HUDEP-2 (cell line): ENCODE data around the gene TPPP2.

ENCODE experiments used
- DNase-seq, 76 experiments: peaks; one replicate each; lab custom pipeline; 2025; ENCODE audit not compliant: unreplicated experiment in 76 of 76; lab: John Stamatoyannopoulos, UW

TPPP2 gene

DNA sequence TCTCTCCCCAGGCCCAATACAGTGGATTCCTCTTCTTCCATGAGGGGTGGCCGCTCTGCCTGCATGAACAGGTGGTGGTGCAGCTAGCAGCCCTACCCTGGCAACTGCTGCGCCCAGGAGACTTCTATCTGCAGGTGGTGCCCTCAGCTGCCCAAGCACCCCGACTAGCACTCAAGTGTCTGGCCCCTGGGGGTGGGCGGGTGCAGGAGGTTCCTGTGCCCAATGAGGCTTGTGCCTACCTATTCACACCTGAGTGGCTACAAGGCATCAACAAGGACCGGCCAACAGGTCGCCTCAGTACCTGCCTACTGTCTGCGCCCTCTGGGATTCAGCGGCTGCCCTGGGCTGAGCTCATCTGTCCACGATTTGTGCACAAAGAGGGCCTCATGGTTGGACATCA lies 43.9 kb downstream of the TPPP2 start:
- no peak for DNase-seq

DNA sequence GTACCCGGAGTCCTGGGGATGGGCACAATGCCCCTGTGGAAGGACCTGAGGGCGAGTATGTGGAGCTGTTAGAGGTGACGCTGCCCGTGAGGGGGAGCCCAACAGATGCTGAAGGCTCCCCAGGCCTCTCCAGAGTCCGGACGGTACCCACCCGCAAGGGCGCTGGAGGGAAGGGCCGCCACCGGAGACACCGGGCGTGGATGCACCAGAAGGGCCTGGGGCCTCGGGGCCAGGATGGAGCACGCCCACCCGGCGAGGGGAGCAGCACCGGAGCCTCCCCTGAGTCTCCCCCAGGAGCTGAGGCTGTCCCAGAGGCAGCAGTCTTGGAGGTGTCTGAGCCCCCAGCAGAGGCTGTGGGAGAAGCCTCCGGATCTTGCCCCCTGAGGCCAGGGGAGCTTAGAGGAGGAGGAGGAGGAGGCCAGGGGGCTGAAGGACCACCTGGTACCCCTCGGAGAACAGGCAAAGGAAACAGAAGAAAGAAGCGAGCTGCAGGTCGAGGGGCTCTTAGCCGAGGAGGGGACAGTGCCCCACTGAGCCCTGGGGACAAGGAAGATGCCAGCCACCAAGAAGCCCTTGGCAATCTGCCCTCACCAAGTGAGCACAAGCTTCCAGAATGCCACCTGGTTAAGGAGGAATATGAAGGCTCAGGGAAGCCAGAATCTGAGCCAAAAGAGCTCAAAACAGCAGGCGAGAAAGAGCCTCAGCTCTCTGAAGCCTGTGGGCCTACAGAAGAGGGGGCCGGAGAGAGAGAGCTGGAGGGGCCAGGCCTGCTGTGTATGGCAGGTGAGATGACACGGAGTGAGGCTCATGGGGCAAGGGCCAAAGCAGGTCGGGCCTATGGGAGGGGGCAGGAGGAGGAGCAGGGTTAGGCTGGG lies 44.6 kb downstream of the TPPP2 start:
- no peak for DNase-seq

DNA sequence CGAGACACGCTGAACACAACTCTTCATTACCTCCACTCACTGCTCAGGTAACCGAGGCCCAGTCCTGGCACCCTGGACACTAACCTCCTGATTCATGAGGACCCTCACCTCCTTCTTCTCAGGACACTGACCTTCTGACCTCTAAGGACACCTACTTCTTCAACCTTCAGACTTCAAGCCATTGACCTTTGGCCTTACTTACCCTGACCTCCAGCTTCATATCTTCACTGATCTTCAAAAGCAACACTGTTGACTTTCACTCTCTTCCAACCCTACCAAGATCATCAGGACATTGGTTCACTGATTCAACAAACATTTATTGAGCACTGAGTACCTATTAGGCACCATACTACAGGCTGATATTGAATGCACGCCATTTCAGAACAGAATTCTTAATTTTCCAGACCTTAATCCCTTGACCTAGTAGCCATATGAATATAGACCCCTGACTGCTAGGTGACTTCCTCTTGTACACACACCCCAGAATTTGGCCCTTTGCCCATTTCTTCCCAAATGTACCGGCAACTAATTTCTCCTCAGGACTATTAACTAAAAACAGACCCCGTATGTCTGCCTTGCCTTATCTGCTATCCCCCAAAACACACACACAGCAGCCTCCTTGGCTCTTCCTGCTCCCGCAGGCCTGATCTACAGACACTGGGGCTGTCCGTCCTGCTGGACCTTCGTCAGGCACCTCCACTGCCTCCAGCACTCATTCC lies 45.9 kb downstream of the TPPP2 start:
- no peak for DNase-seq

DNA sequence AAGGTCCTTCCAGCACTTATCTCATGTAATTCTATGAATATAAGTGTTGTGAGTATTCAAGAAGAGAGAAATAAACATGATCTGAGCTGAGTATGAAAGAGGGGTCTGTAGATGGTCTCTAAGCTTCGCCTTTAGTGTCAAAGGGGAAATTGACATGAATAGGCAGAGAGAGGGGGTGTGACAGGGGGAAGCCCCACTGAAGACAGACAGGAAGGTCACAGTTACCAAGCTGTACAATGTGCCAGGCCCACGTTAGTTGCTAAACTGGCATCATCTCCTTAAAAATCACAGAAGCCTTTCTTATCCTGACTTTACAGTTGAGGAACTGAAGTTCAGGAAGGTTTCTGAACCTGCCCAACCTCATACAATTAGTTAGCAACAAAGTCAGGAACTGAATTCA lies 47.7 kb downstream of the TPPP2 start:
- DNase-seq: no peak

DNA sequence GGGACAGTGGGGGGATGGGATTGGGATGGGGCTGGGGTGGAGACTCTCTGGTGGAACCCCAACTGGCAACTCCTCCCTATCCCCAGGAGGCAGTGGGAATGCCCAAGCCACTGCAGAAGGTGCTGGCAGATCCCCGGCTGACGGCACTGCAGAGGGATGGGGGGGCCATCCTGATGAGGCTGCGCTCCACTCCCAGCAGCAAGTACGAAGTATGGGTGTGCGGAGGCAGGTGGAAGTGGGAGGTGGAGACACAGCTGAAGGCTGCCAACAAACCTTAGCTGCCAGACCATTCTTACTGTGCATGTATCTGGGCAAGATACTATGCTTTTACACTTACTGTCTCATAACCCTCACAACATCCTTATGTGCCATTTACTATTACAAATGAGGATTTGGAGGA lies 48.3 kb downstream of the TPPP2 start:
- DNase-seq: no peak

DNA sequence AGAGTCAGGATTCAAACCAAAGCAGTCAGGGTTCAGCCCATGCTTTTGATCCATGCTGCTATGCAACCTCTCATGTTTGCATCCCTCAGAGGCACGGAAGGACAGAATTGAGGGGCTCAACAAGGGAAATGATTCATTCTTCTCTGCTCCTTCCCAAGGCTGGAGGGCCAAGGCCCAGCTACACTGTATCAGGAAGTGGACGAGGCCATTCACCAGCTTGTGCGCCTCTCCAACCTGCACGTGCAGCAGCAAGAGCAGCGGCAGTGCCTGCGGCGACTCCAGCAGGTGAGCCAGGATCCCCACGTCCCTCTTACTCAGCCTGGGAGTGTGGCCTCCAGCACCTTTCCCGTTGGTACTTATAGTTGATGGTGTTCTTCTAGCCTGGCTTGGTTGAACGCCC lies 48.7 kb downstream of the TPPP2 start:
- DNase-seq: no peak

DNA sequence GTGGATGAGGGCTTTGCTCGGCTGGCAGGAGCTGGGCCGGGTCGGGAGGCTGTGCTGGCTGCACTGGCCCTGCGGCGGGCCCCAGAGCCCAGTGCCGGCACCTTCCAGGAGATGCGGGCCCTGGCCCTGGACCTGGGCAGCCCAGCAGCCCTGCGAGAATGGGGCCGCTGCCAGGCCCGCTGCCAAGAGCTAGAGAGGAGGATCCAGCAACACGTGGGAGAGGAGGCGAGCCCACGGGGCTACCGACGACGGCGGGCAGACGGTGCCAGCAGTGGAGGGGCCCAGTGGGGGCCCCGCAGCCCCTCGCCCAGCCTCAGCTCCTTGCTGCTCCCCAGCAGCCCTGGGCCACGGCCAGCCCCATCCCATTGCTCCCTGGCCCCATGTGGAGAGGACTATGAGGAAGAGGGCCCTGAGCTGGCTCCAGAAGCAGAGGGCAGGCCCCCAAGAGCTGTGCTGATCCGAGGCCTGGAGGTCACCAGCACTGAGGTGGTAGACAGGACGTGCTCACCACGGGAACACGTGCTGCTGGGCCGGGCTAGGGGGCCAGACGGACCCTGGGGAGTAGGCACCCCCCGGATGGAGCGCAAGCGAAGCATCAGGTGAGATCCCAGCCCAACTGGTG lies 51.6 kb downstream of the TPPP2 start:
- DNase-seq: no peak
